HepG2 (cell line): Measurements from ENCODE around the gene COL4A3. TPM values are rescaled to one million over a fixed set of nuclear protein-coding genes. Genes with fewer than 3 reads are reported as not detected.

Experiments
- FLYWCH1 ChIP-seq: sonication (generic); formaldehyde crosslinking; IDR thresholded peaks from 2 replicates; pipeline ENCODE4 v1.8.1; 2023; ENCODE audit warnings: mild to moderate bottlenecking, missing genetic modification reagents
- NRL ChIP-seq: sonication (generic); formaldehyde crosslinking; IDR thresholded peaks from 2 replicates; pipeline ENCODE4 v1.5.0; 2020; ENCODE audit warnings: missing genetic modification reagents, mild to moderate bottlenecking, moderate library complexity, borderline replicate concordance
- SKIL ChIP-seq: sonication (generic); formaldehyde crosslinking; IDR thresholded peaks from 2 replicates; pipeline ENCODE4 v1.8.0; 2022; ENCODE audit warnings: missing genetic modification reagents, mild to moderate bottlenecking, moderate library complexity, borderline replicate concordance
- ZBTB37 ChIP-seq: sonication (generic); formaldehyde crosslinking; IDR thresholded peaks from 2 replicates; pipeline ENCODE4 v1.4.0; 2020; ENCODE audit warnings: mild to moderate bottlenecking, missing genetic modification reagents
- ZNF142 ChIP-seq: sonication (generic); formaldehyde crosslinking; IDR thresholded peaks from 2 replicates; pipeline ENCODE4 v1.4.0; 2020; ENCODE audit warnings: missing genetic modification reagents
- ZNF567 ChIP-seq: sonication (generic); formaldehyde crosslinking; IDR thresholded peaks from 2 replicates; pipeline ENCODE4 v1.8.1; 2023; ENCODE audit warnings: mild to moderate bottlenecking, missing genetic modification reagents, borderline replicate concordance
- polyA plus RNA-seq, 8 experiments: library from polyadenylated mRNA; depleted of rRNA in 3 of 8; stranded (reverse) in 7 of 8; unstranded in 1 of 8; fragments of >200 nt; fragmentation: Illumina TruSeq in 4 of 8; extraction: Trizol in 4 of 8; gene quantifications; 2 replicates each; pipeline versions ENCODE4 v1.2.1 to v1.2.3, GENCODE V29; 2011 to 2016; ENCODE audit warnings: low read depth in 4 of 8, missing spikeins in 1 of 8, mixed read lengths in 1 of 8; ENCODE audit not compliant: insufficient read depth in 1 of 8
- total RNA-seq, 5 experiments: library from RNA; depleted of rRNA; stranded (reverse); fragments of >200 nt; fragmentation: Illumina TruSeq; extraction: Trizol; gene quantifications; 2 replicates each; pipeline ENCODE4 v1.2.3, GENCODE V29; 2016; ENCODE audit warnings: low read depth in 1 of 5

COL4A3 gene
- total and polyA plus RNA-seq, 2 of the 13 experiments (the other 11 are each of a cell fraction or from before 2014, with no cell fraction given), result 0.02 TPM; not detected in 1

- TF ChIP-seq ZNF142 (no peak), SKIL (CRISPR knock-in tag) (no peak), FLYWCH1 (CRISPR knock-in tag) (no peak), ZNF567 (CRISPR knock-in tag) (no peak), NRL (CRISPR knock-in tag) (no peak), ZBTB37 (no peak)
- TF ChIP-seq, all 625 proteins: peak for 0
Measured at GRCh38 chr2:227179988-227180685, 15.7 kb downstream of the COL4A3 start (continued).
